Fibroblast of lung (primary cell): ENCODE measurements around the gene IL17C.

Experiments used
- EZH2 ChIP-seq: IDR thresholded peaks from 2 replicates; pipeline ENCODE4 v1.5.1; 2012; ENCODE audit warnings: low read length, control low read depth, mild to moderate bottlenecking; ENCODE audit errors: missing control alignments
- TF ChIP-seq, protein P1 (sequence below), 2 donors: IDR thresholded peaks in 1 of 2; conservative IDR thresholded peaks in 1 of 2; 1 replicate in 1 of 2; 2 replicates in 1 of 2; pipeline ENCODE4 v1.5.1; 2011 to 2012; ENCODE audit warnings: low read length in 2 of 2, control low read depth in 1 of 2, inconsistent platforms in 1 of 2, low read depth in 1 of 2, mild to moderate bottlenecking in 1 of 2

DNA sequence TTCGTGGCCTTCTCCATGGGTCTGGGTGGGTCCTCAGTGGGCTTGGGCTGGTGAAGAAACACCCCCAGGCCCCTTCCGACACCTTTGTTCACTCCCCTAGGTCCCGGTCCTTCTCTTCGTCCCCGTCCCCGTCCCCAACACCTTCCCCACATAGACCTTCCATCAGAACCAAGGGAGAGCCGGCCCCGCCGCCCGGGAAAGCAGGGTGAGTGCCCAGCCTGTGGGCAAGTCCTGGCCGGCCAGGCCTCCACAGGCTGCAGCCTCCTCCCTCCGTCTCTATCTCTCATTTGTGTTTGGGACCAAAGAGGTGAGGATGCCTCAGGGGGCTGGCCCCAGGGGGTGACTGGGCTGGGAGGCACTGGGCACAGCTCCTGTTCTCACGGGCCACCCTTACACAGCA lies 14.5 kb upstream of the IL17C start:
- TF ChIP-seq, protein P1, sequence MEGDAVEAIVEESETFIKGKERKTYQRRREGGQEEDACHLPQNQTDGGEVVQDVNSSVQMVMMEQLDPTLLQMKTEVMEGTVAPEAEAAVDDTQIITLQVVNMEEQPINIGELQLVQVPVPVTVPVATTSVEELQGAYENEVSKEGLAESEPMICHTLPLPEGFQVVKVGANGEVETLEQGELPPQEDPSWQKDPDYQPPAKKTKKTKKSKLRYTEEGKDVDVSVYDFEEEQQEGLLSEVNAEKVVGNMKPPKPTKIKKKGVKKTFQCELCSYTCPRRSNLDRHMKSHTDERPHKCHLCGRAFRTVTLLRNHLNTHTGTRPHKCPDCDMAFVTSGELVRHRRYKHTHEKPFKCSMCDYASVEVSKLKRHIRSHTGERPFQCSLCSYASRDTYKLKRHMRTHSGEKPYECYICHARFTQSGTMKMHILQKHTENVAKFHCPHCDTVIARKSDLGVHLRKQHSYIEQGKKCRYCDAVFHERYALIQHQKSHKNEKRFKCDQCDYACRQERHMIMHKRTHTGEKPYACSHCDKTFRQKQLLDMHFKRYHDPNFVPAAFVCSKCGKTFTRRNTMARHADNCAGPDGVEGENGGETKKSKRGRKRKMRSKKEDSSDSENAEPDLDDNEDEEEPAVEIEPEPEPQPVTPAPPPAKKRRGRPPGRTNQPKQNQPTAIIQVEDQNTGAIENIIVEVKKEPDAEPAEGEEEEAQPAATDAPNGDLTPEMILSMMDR (conservative IDR thresholded peaks at IDR 0.05 in 1 of 2, IDR thresholded peaks at IDR 0.05 in 1 of 2; ENCODE audit: low read depth in 1 of 2, low read length in 2 of 2): no peak
- no peak for TF ChIP-seq EZH2
